Spinal cord (tissue), 10 donors: ENCODE measurements around the gene PAF1. TPM values are rescaled to one million over a fixed set of nuclear protein-coding genes. Genes with fewer than 3 reads are reported as not detected.

Source experiments
- DNase-seq, 6 donors: peaks; one replicate each; pipeline versions ENCODE4 v3.0.0 to v3.0.0-alpha.2; 2013 to 2015; ENCODE audit warnings: low spot score in 6 of 6, low read depth in 4 of 6
- H3K27ac ChIP-seq: one replicate; pipeline ENCODE4 v1.5.1; 2013; ENCODE audit warnings: low read depth, low read length, control low read depth
- H3K27me3 ChIP-seq: one replicate; pipeline ENCODE4 v1.6.1; 2013; ENCODE audit warnings: low read length; ENCODE audit not compliant: control insufficient read depth, insufficient read depth
- H3K36me3 ChIP-seq: one replicate; pipeline ENCODE4 v1.6.1; 2013; ENCODE audit warnings: low read length; ENCODE audit not compliant: control insufficient read depth, insufficient read depth
- H3K4me1 ChIP-seq: one replicate; pipeline ENCODE4 v1.6.1; 2013; ENCODE audit warnings: low read length; ENCODE audit not compliant: control insufficient read depth, insufficient read depth
- H3K4me3 ChIP-seq: one replicate; pipeline ENCODE4 v1.5.1; 2013; ENCODE audit warnings: low read depth, low read length, control low read depth
- H3K9me3 ChIP-seq: one replicate; pipeline ENCODE4 v1.6.1; 2013; ENCODE audit warnings: low read length; ENCODE audit not compliant: control insufficient read depth, insufficient read depth
- WGBS: methylation state at CpG from one replicate; pipeline ENCODE4 v1.1.5; 2013; ENCODE audit warnings: missing lambda C conversion rate; ENCODE audit not compliant: insufficient coverage; 5-methylcytosine and 5-hydroxymethylcytosine counted together
- long read RNA-seq, 4 donors: transcript quantifications; one replicate each; lab custom pipeline, GENCODE V29; 2026
- polyA plus RNA-seq, 2 donors: library from polyadenylated mRNA; unstranded; fragments of 120-200 nt; gene quantifications; one replicate each; pipeline ENCODE4 v1.2.1, GENCODE V29; 2013; ENCODE audit not compliant: insufficient read length in 2 of 2
- total RNA-seq, 2 donors: library from RNA; depleted of rRNA in 1 of 2; stranded (reverse); fragments of 120-200 nt in 1 of 2; fragments of >200 nt in 1 of 2; gene quantifications; one replicate each; pipeline versions ENCODE4 v1.2.3 to v1.2.4, GENCODE V29; 2013 to 2014
- donor health status: healthy.

PAF1 gene
- 10 to 100 TPM; 21.2 to 47.9 TPM for total RNA-seq
- 10 to 100 TPM; 76.2 to 76.8 TPM for polyA plus RNA-seq
- long read RNA-seq, donor 1, transcript PAF1-201 (14 exons, 2,066 nt): major isoform, 9 of 51 reads
- long read RNA-seq, donor 1, partial matches to known transcripts: 41 of 51 reads
- long read RNA-seq, donor 1, other reads (novel, unspliced or antisense): 0 of 51 reads
- long read RNA-seq, donor 2, partial matches to known transcripts: 8 of 12 reads
- long read RNA-seq, donor 2, other reads (novel, unspliced or antisense): 0 of 12 reads
- long read RNA-seq, donor 3, transcript PAF1-201 (14 exons, 2,066 nt): major isoform, 7 of 24 reads
- long read RNA-seq, donor 3, partial matches to known transcripts: 17 of 24 reads
- long read RNA-seq, donor 3, other reads (novel, unspliced or antisense): 0 of 24 reads
- long read RNA-seq, donor 4, transcript PAF1-201 (14 exons, 2,066 nt): major isoform, 10 of 33 reads
- long read RNA-seq, donor 4, partial matches to known transcripts: 22 of 33 reads
- long read RNA-seq, donor 4, other reads (novel, unspliced or antisense): 0 of 33 reads

GRCh38 chr19:39390751-39391437, at the start of gene PAF1, which contains the start of gene MED29:
PAF1 (minus strand) TSS chr19:39391106; CDS start chr19:39390864, 242 bp downstream.
MED29 (plus strand) TSS chr19:39391378; CDS start chr19:39391423, 45 bp downstream.
- Histone ChIP-seq H3K27ac (peak within 1 kb of the TSS; percentile 99), H3K4me3 (peak within 1 kb of the TSS; percentile 93), H3K27me3 (no peaks in the 10 kb centered on the region), H3K36me3 (peaks cover 63% of the 10 kb centered on the region), H3K4me1 (peaks cover 19% of the 10 kb centered on the region), H3K9me3 (no peaks in the 10 kb centered on the region)
- DNase-seq: peak; percentile 98 to 100 (median 100)
- WGBS: 0% methylated on average over 60 of the region's 60 CpGs

- Histone ChIP-seq H3K36me3 (peaks cover 12% of the 10 kb centered on the region), H3K27me3 (no peaks in the 10 kb centered on the region), H3K4me3 (no peak overlapping the region), H3K27ac (no peak overlapping the region), H3K9me3 (no peaks in the 10 kb centered on the region), H3K4me1 (peaks cover 22% of the 10 kb centered on the region)
- WGBS: 93% methylated on average over 3 of the region's 9 CpGs
- no peak for DNase-seq
Observed at GRCh38 chr19:39438270-39438934, 47.5 kb upstream of the PAF1 start.

- Histone ChIP-seq H3K4me1 (peaks cover 22% of the 10 kb centered on the region), H3K27ac (peak overlapping the region; percentile 93), H3K4me3 (peak overlapping the region; percentile 84), H3K36me3 (peaks cover 32% of the 10 kb centered on the region), H3K9me3 (no peaks in the 10 kb centered on the region), H3K27me3 (no peaks in the 10 kb centered on the region)
- 0% methylated on average over 2 of the region's 2 CpGs for WGBS
- no peak for DNase-seq
Observed at GRCh38 chr19:39436350-39436716, 45.4 kb upstream of the PAF1 start.

GRCh38 chr19:39435499-39436349, 44.8 kb upstream of the PAF1 start, which contains the start of gene RPS16:
RPS16 (minus strand) TSS chr19:39435949; CDS start chr19:39435895, 54 bp downstream.
- peaks cover 37% of the 10 kb centered on the region for H3K36me3 ChIP-seq
- H3K4me3 ChIP-seq: peak within 1 kb of the TSS; percentile 84
- H3K4me1 ChIP-seq: peaks cover 26% of the 10 kb centered on the region
- no peaks in the 10 kb centered on the region for H3K27me3 ChIP-seq
- H3K9me3 ChIP-seq: no peaks in the 10 kb centered on the region
- WGBS: 0% methylated on average over 54 of the region's 61 CpGs
- DNase-seq: peak; percentile 83 to 99 (median 94)
- peak within 1 kb of the TSS; percentile 93 for H3K27ac ChIP-seq

GRCh38 chr19:39434123-39435076, 43.5 kb upstream of the PAF1 start:
- 55% methylated on average over 4 of the region's 10 CpGs for WGBS

GRCh38 chr19:39433480-39434079, 42.7 kb upstream of the PAF1 start:
- Histone ChIP-seq H3K27ac (no peak overlapping the region), H3K4me1 (peaks cover 26% of the 10 kb centered on the region), H3K9me3 (no peaks in the 10 kb centered on the region), H3K36me3 (peaks cover 37% of the 10 kb centered on the region), H3K27me3 (no peaks in the 10 kb centered on the region), H3K4me3 (no peak overlapping the region)
- no peak for DNase-seq
- whole genome bisulfite sequencing: 96% methylated on average over 4 of the region's 8 CpGs

More at GRCh38 chr19:39434123-39435076, 43.5 kb upstream of the PAF1 start:
- Histone ChIP-seq H3K27me3 (no peaks in the 10 kb centered on the region), H3K36me3 (peaks cover 37% of the 10 kb centered on the region), H3K4me1 (peaks cover 22% of the 10 kb centered on the region), H3K27ac (no peak overlapping the region), H3K4me3 (peak overlapping the region; percentile 84), H3K9me3 (no peaks in the 10 kb centered on the region)
- DNase-seq: no peak

- H3K9me3 ChIP-seq: no peaks in the 10 kb centered on the region
- H3K27ac ChIP-seq: no peak overlapping the region
- no peak for DNase-seq
- H3K27me3 ChIP-seq: no peaks in the 10 kb centered on the region
- WGBS: 93% methylated on average over 4 of the region's 8 CpGs
- H3K4me1 ChIP-seq: peaks cover 32% of the 10 kb centered on the region
- no peak overlapping the region for H3K4me3 ChIP-seq
- peaks cover 37% of the 10 kb centered on the region for H3K36me3 ChIP-seq
Observed at GRCh38 chr19:39432677-39433025, 41.7 kb upstream of the PAF1 start.
